DOHH2 (cell line): ENCODE measurements around the gene MAPK8IP1.

Source experiments
- H3F3A ChIP-seq: fragments of 200-600 bp; sonication (generic), shearing (Covaris generic); 2 replicates; pipeline ENCODE4 v1.6.0; 2016; ENCODE audit warnings: antibody characterized with exemption, mild to moderate bottlenecking; ENCODE audit not compliant: control insufficient read depth, insufficient read depth
- H3K27ac ChIP-seq: fragments of 200-600 bp; sonication (generic); 2 replicates; pipeline ENCODE4 v1.5.1; 2014; ENCODE audit warnings: low read depth, mild to moderate bottlenecking, low read length, moderate library complexity
- H3K27me3 ChIP-seq: fragments of 200-600 bp; sonication (generic); 2 replicates; pipeline ENCODE4 v1.6.1; 2014; ENCODE audit warnings: mild to moderate bottlenecking, low read length, mixed read lengths; ENCODE audit not compliant: control insufficient read depth
- H3K36me3 ChIP-seq: fragments of 200-600 bp; sonication (generic); 2 replicates; pipeline ENCODE4 v1.6.1; 2014; ENCODE audit warnings: mild to moderate bottlenecking, low read length, moderate library complexity, mixed read lengths; ENCODE audit not compliant: control insufficient read depth
- H3K4me1 ChIP-seq: fragments of 200-600 bp; sonication (generic); 2 replicates; pipeline ENCODE4 v1.6.1; 2014; ENCODE audit warnings: mild to moderate bottlenecking, low read length, mixed read lengths; ENCODE audit not compliant: control insufficient read depth
- H3K4me2 ChIP-seq: fragments of 200-600 bp; sonication (generic); 2 replicates; pipeline ENCODE4 v1.6.0; 2014; ENCODE audit warnings: mild to moderate bottlenecking, low read length, moderate library complexity
- H3K4me3 ChIP-seq: fragments of 200-600 bp; sonication (generic); 2 replicates; pipeline ENCODE4 v1.5.1; 2014; ENCODE audit warnings: mild to moderate bottlenecking, low read length, mixed read lengths
- H3K79me2 ChIP-seq: fragments of 200-600 bp; sonication (generic); 2 replicates; pipeline ENCODE4 v1.6.1; 2014; ENCODE audit warnings: mild to moderate bottlenecking, low read length, mixed read lengths; ENCODE audit not compliant: control insufficient read depth
- H3K9me2 ChIP-seq: fragments of 200-600 bp; sonication (generic); replicated peaks from 2 replicates; pipeline ENCODE4 v1.6.1; 2014; ENCODE audit warnings: mild to moderate bottlenecking, low read length, mixed read lengths; ENCODE audit not compliant: control insufficient read depth
- H3K9me3 ChIP-seq: fragments of 200-600 bp; sonication (generic); 2 replicates; pipeline ENCODE4 v1.6.1; 2014; ENCODE audit warnings: antibody characterized with exemption, low read length, mixed read lengths; ENCODE audit not compliant: control insufficient read depth, insufficient read depth
- H4K20me1 ChIP-seq: fragments of 200-600 bp; sonication (generic); 2 replicates; pipeline ENCODE4 v1.6.0; 2014; ENCODE audit warnings: low read depth, mild to moderate bottlenecking, antibody characterized with exemption, low read length, moderate library complexity; ENCODE audit not compliant: control insufficient read depth, insufficient read depth
- CTCF ChIP-seq: fragments of 200-600 bp; sonication (generic); IDR thresholded peaks from one replicate; pipeline ENCODE4 v1.5.1; 2014; ENCODE audit warnings: antibody characterized with exemption, mild to moderate bottlenecking, low read depth, low read length; ENCODE audit not compliant: poor library complexity, severe bottlenecking
- EZH2phosphoT487 ChIP-seq: fragments of 200-600 bp; sonication (generic); IDR thresholded peaks from 2 replicates; pipeline ENCODE4 v1.6.1; 2017; ENCODE audit warnings: borderline replicate concordance, mild to moderate bottlenecking, antibody characterized with exemption, low read length, moderate library complexity, mixed read lengths

MAPK8IP1 gene

GRCh38 chr11:45860764-45861510, 24.5 kb upstream of the MAPK8IP1 start:
- no peaks in the 10 kb centered on the region for H3F3A ChIP-seq
- H3K4me3 ChIP-seq = no peak overlapping the region
- H3K27me3 ChIP-seq = no peaks in the 10 kb centered on the region
- no peaks in the 10 kb centered on the region for H4K20me1 ChIP-seq
- H3K4me1 ChIP-seq = no peaks in the 10 kb centered on the region
- no peaks in the 10 kb centered on the region for H3K79me2 ChIP-seq
- no peaks in the 10 kb centered on the region for H3K9me2 ChIP-seq
- TF ChIP-seq CTCF (no peak), EZH2phosphoT487 (no peak)
- peaks cover 61% of the 10 kb centered on the region for H3K36me3 ChIP-seq
- H3K9me3 ChIP-seq = no peaks in the 10 kb centered on the region
- no peak overlapping the region for H3K4me2 ChIP-seq
- H3K27ac ChIP-seq = no peak overlapping the region

- Histone ChIP-seq H3K36me3 (peaks cover 48% of the 10 kb centered on the region), H3K27me3 (no peaks in the 10 kb centered on the region), H3K9me2 (no peaks in the 10 kb centered on the region), H3K79me2 (no peaks in the 10 kb centered on the region), H3K4me2 (no peak overlapping the region), H3K4me1 (no peaks in the 10 kb centered on the region), H4K20me1 (no peaks in the 10 kb centered on the region), H3K9me3 (no peaks in the 10 kb centered on the region), H3K4me3 (no peak overlapping the region), H3K27ac (no peak overlapping the region), H3F3A (no peaks in the 10 kb centered on the region)
- TF ChIP-seq CTCF = no peak
- no peak for TF ChIP-seq EZH2phosphoT487
Measured at GRCh38 chr11:45864041-45864440, 21.4 kb upstream of the MAPK8IP1 start.

GRCh38 chr11:45869551-45869950, 15.9 kb upstream of the MAPK8IP1 start:
- Histone ChIP-seq H4K20me1 (no peaks in the 10 kb centered on the region), H3K27me3 (no peaks in the 10 kb centered on the region), H3K4me1 (no peaks in the 10 kb centered on the region), H3K27ac (no peak overlapping the region), H3K4me2 (no peak overlapping the region), H3K4me3 (no peak overlapping the region), H3K79me2 (no peaks in the 10 kb centered on the region), H3K36me3 (peaks cover 36% of the 10 kb centered on the region), H3K9me2 (no peaks in the 10 kb centered on the region), H3K9me3 (no peaks in the 10 kb centered on the region), H3F3A (no peaks in the 10 kb centered on the region)
- TF ChIP-seq EZH2phosphoT487 (no peak), CTCF (no peak)
